Measurements from ENCODE around the gene TNFSF15. TPM values are rescaled to one million over a fixed set of nuclear protein-coding genes. Genes with fewer than 3 reads are reported as not detected.

The TNFSF15 gene
- total RNA-seq, 1 donor from 2014 or later, result 5.2 TPM

DNA sequence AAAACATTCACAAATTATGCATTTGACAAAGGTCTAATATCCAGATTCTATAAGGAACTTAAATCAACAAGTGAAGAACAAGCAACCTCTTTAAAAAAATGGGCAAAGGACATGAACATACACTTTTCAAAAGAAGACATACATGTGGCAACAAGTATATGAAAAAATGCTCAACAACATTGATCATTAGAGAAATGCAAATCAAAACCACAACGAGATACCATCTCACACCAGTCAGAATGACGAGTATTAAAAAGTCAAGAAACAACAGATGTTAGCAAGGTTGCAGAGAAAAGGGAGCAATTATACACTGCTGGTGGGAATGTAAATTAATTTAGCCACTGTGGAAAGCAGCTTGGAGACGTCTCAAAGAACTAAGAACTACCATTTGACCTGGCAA is 38.9 kb upstream of the TNFSF15 start:
- Histone ChIP-seq H3K4me3 (no peak overlapping the region), H3K4me1 (no peaks in the 10 kb centered on the region), H3K27ac (no peak overlapping the region), H3K36me3 (no peaks in the 10 kb centered on the region), H3K9me3 (no peaks in the 10 kb centered on the region), H3K27me3 (ENCODE audit: low read depth) (no peaks in the 10 kb centered on the region)
- intact Hi-C loops (cut with DNase I), result no loop called here
- ATAC-seq, result no peak
- TF ChIP-seq, protein P1, sequence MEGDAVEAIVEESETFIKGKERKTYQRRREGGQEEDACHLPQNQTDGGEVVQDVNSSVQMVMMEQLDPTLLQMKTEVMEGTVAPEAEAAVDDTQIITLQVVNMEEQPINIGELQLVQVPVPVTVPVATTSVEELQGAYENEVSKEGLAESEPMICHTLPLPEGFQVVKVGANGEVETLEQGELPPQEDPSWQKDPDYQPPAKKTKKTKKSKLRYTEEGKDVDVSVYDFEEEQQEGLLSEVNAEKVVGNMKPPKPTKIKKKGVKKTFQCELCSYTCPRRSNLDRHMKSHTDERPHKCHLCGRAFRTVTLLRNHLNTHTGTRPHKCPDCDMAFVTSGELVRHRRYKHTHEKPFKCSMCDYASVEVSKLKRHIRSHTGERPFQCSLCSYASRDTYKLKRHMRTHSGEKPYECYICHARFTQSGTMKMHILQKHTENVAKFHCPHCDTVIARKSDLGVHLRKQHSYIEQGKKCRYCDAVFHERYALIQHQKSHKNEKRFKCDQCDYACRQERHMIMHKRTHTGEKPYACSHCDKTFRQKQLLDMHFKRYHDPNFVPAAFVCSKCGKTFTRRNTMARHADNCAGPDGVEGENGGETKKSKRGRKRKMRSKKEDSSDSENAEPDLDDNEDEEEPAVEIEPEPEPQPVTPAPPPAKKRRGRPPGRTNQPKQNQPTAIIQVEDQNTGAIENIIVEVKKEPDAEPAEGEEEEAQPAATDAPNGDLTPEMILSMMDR (IDR thresholded peaks at IDR 0.05), result no peak
- no peak for DNase-seq

DNA sequence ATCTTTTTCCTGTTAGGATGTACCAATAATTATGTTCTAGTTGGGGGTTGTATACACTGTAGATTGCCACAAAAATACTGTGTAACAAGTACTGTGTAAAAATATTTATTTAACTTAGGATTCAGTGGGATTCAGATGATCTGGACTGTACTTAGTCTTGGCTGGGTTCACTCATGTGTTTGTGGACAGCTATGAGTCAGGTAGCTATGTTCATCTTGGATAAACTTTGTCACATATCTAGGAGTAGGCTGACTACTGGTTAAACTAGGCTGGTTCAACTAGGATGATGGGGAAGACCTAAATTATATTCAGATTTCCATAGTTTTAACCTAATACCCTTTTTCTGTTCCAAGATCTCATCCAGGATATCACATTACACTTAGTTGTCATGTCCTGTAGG is 32.1 kb upstream of the TNFSF15 start:
- intact Hi-C loops (cut with DNase I), result no loop called here
- H3K27ac ChIP-seq, result no peak overlapping the region
- no peaks in the 10 kb centered on the region for H3K36me3 ChIP-seq
- no peaks in the 10 kb centered on the region for H3K4me1 ChIP-seq
- no peaks in the 10 kb centered on the region for H3K9me3 ChIP-seq
- DNase-seq, result no peak
- ATAC-seq, result no peak
- H3K4me3 ChIP-seq, result no peak overlapping the region
- TF ChIP-seq, protein P1 (IDR thresholded peaks at IDR 0.05), result no peak
- H3K27me3 ChIP-seq (ENCODE audit: low read depth), result no peaks in the 10 kb centered on the region

DNA sequence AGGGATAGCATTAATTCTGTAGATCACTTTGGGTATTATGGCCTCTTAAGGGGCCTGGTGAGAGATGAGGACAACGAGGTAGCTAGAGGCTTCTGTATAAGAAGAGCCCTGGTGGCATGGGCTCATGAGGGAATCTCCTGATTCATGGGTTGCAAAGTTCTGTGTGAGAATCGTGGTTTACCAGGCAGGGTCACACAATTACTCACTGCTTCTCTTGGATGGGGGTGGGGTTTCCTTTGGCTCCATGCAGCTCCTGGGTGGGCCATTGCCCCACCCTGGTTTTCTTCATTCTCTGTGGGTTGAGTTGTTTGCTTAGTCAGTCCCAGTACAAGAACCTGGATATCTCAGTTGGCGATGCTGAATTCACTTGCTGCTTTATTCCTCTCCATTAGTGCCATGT is 30.9 kb upstream of the TNFSF15 start:
- no peak for ATAC-seq
- Histone ChIP-seq H3K9me3 (no peaks in the 10 kb centered on the region), H3K4me1 (no peaks in the 10 kb centered on the region), H3K27ac (no peak overlapping the region), H3K27me3 (ENCODE audit: low read depth) (no peaks in the 10 kb centered on the region), H3K4me3 (no peak overlapping the region), H3K36me3 (no peaks in the 10 kb centered on the region)
- intact Hi-C loops (cut with DNase I), result no loop called here
- DNase-seq, result no peak
- TF ChIP-seq, protein P1 (IDR thresholded peaks at IDR 0.05), result no peak

DNA sequence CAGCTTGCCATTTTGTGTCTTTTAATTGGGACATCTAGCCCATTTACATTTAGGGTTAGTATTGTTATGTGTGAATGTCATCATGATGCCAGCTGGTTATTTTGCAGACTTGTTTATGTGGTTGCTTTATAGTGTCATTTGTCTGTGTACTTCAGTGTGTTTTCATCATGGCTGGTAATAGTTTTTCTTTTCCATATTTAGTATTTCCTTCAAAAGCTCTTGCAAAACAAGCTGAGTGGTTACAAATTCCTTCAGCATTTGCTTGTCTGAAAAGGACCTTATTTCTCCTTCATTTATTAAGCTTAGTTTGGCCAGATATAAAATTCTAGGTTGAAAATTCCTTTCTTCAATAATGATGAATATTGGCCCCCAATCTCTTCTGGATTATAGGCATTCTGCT is 28.5 kb upstream of the TNFSF15 start:
- H3K27me3 ChIP-seq (ENCODE audit: low read depth), result no peaks in the 10 kb centered on the region
- H3K4me3 ChIP-seq, result no peak overlapping the region
- intact Hi-C loops (cut with DNase I), result no loop called here
- no peak for DNase-seq
- H3K36me3 ChIP-seq, result no peaks in the 10 kb centered on the region
- TF ChIP-seq, protein P1 (IDR thresholded peaks at IDR 0.05), result no peak
- H3K9me3 ChIP-seq, result no peaks in the 10 kb centered on the region
- no peak overlapping the region for H3K27ac ChIP-seq
- no peak for ATAC-seq
- H3K4me1 ChIP-seq, result no peaks in the 10 kb centered on the region

DNA sequence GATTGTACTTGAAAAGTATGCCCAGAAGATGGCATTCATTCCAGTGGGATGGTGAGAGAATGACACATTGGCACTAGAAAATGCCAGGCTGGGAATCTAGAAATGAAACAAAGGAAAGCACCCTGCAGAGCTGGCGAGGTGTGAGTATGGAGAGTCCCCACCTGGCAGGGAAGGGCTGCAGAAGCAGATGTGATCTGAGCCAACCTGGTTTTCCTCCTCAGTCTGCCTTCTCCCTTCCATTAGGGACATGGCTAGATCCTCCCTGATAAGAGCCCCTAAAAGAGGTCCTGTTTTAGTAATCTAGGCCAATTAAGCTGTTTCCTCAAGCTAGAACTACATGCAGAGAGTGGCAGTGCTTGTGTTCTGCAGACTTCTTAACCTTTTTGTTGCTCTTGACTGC is 24.7 kb upstream of the TNFSF15 start:
- intact Hi-C loops (cut with DNase I), result no loop called here

More for the DNA sequence above, 24.7 kb upstream of the TNFSF15 start:
- H3K27me3 ChIP-seq (ENCODE audit: low read depth), result no peaks in the 10 kb centered on the region
- H3K36me3 ChIP-seq, result no peaks in the 10 kb centered on the region
- no peaks in the 10 kb centered on the region for H3K9me3 ChIP-seq
- no peak for DNase-seq
- no peak overlapping the region for H3K4me3 ChIP-seq
- TF ChIP-seq, protein P1 (IDR thresholded peaks at IDR 0.05), result no peak
- H3K4me1 ChIP-seq, result no peaks in the 10 kb centered on the region
- H3K27ac ChIP-seq, result no peak overlapping the region
- ATAC-seq, result no peak
